ENCODE results near the gene MAP3K4. TPM values are rescaled to one million over a fixed set of nuclear protein-coding genes. Genes with fewer than 3 reads are reported as not detected.

Gene MAP3K4
- total and polyA plus RNA-seq, 2 of the 8 experiments (the other 6 are each of a cell fraction or from before 2014, with no cell fraction given): 16.6 to 51.6 TPM

DNA sequence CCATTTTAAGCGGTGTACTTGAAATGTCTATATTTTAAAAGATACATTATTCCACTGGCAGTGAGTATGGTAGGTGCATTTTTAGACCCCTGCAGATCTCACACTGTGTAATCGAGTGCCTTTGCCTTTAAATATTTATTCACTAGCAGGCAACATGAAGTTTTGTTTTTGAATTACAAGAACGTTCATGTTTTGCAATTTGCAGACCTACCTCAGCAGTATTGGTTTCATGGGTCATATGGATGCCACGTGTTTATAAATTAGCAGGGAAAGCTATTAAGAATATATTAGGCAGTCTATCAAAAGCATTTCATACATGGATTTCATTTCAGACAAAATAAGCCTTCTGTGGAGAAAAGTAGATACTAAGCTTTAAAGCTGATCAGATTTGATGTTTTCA lies 7.2 kb downstream of the MAP3K4 start:
- Histone ChIP-seq H4K8ac (ENCODE audit: extremely low read depth, insufficient read depth, low read length) (no peak overlapping the region), H3K18ac (ENCODE audit: extremely low read depth, low read length) (no peak overlapping the region), H3K56ac (replicated peaks; ENCODE audit: insufficient read length, low read depth, low read length) (no peak overlapping the region), H3K4me1 (replicated peaks in 1 of 4; ENCODE audit: control insufficient read depth in 3 of 4, insufficient read depth in 4 of 4, low read length in 3 of 4) (peaks cover 0 to 4% (median 1%) of the 10 kb centered on the region in 4 experiments; a peak in 1 of 7 replicates), H2BK120ac (replicated peaks; ENCODE audit: low read depth, low read length) (no peak overlapping the region), H3K9ac (replicated peaks in 1 of 4; ENCODE audit: extremely low read depth in 1 of 4, low read depth in 3 of 4, low read length in 3 of 4) (no peak overlapping the region), H3K27me3 (replicated peaks in 1 of 4; ENCODE audit: control insufficient read depth in 3 of 4, extremely low read depth in 1 of 4, insufficient read depth in 3 of 4, low read length in 3 of 4) (no peaks in the 10 kb centered on the region), H2BK20ac (ENCODE audit: low read length) (no peak overlapping the region), H4K91ac (replicated peaks; ENCODE audit: insufficient read length, low read length) (no peak overlapping the region), H3K36me3 (ENCODE audit: control insufficient read depth in 2 of 4, insufficient read depth in 4 of 4, low read length in 3 of 4) (no peaks in the 10 kb centered on the region; a peak in 3 of 8 replicates), H2BK12ac (ENCODE audit: low read depth, low read length) (no peak overlapping the region), H2BK15ac (ENCODE audit: low read length) (no peak overlapping the region), H4K20me1 (replicated peaks in 1 of 2; ENCODE audit: control insufficient read depth in 1 of 2, insufficient read depth in 2 of 2, low read length in 2 of 2) (peaks cover 3 to 19% of the 10 kb centered on the region in 2 experiments), H3K9me3 (ENCODE audit: insufficient read depth in 2 of 2, low read depth in 1 of 2, low read length in 1 of 2) (no peaks in the 10 kb centered on the region), H3K23ac (ENCODE audit: insufficient read length) (no peak overlapping the region), H3K79me2 (ENCODE audit: control insufficient read depth in 1 of 2, insufficient read depth in 2 of 2, low read length in 2 of 2) (peaks cover 14 to 91% of the 10 kb centered on the region in 2 experiments), H4K5ac (ENCODE audit: insufficient read length, low read depth, low read length) (no peak overlapping the region), H3K23me2 (ENCODE audit: low read depth, low read length) (no peaks in the 10 kb centered on the region), H3K4me3 (ENCODE audit: extremely low read depth in 1 of 4, insufficient read depth in 2 of 4, low read depth in 3 of 4, low read length in 4 of 4) (no peak overlapping the region), H3K79me1 (ENCODE audit: low read depth, low read length) (peaks cover 10% of the 10 kb centered on the region), H3K4me2 (ENCODE audit: insufficient read depth in 1 of 2, low read depth in 2 of 2, low read length in 2 of 2) (no peak overlapping the region), H2AK5ac (ENCODE audit: low read depth, low read length) (no peak overlapping the region), H3K27ac (ENCODE audit: low read depth, low read length) (no peak overlapping the region), H2BK5ac (ENCODE audit: low read depth, low read length) (no peak overlapping the region), H3K14ac (ENCODE audit: insufficient read length) (no peak overlapping the region), H2AFZ (ENCODE audit: low read length) (no peak overlapping the region), H3K4ac (replicated peaks; ENCODE audit: insufficient read length, low read depth, low read length) (no peak overlapping the region)
- ChIA-PET CTCF (ENCODE audit: partially characterized antibody) (interaction anchor here (0.6 to 0.9 kb wide), 3 partner anchors 66 to 375 kb away, joined by 3 read pairs; no protein-coding TSS in a partner anchor), POLR2A (ENCODE audit: partially characterized antibody) (interaction anchor here (1.0 kb wide), 1 partner anchor 11 kb away, joined by 4 read pairs; no protein-coding TSS in a partner anchor)
- FAIRE-seq (no peak), DNase-seq (ENCODE audit: low read depth in 1 of 2, low spot score in 2 of 2) (no peak)
- 89% methylated on average over 4 of the region's 4 CpGs; no CpG with 5 or more reads in 1 of the 2 experiments for WGBS, 2 experiments (ENCODE audit: extremely low coverage in 1 of 2, insufficient coverage in 1 of 2, insufficient read length in 1 of 2, insufficient replicate concordance in 2 of 2, low coverage in 1 of 2, low lambda C conversion rate in 2 of 2, missing lambda C conversion rate in 1 of 2)
- TF ChIP-seq TBP (IDR thresholded peaks at IDR 0.05; ENCODE audit: low read depth, low read length): no peak
- TF ChIP-seq KDM5A (IDR thresholded peaks at IDR 0.05; ENCODE audit: low read length): no peak
- TF ChIP-seq, protein P1, sequence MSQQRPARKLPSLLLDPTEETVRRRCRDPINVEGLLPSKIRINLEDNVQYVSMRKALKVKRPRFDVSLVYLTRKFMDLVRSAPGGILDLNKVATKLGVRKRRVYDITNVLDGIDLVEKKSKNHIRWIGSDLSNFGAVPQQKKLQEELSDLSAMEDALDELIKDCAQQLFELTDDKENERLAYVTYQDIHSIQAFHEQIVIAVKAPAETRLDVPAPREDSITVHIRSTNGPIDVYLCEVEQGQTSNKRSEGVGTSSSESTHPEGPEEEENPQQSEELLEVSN (IDR thresholded peaks at IDR 0.05): no peak
- TF ChIP-seq MAFK (IDR thresholded peaks at IDR 0.05; ENCODE audit: low read depth, low read length): no peak
